HG03097 (cell line): ENCODE results near the gene BSCL2.
"Not testable (repeated sequence)": the region's sequence is repeated elsewhere in the genome, so short reads cannot be mapped to it uniquely, and the experiment has no call there.

Source experiments
- ATAC-seq: cut with Tn5 transposase; IDR thresholded peaks from one replicate; pipeline ENCODE4 v1.9.1; 2021; ENCODE audit not compliant: unreplicated experiment, low FRiP score

BSCL2 gene

GRCh38 chr11:62689421-62690183 is 17.6 kb downstream of the BSCL2 start, which contains the start of gene LRRN4CL:
Gene LRRN4CL (minus strand): TSS chr11:62689530. CDS start chr11:62688508, 1,022 bp downstream.
- ATAC-seq: no peak

DNA sequence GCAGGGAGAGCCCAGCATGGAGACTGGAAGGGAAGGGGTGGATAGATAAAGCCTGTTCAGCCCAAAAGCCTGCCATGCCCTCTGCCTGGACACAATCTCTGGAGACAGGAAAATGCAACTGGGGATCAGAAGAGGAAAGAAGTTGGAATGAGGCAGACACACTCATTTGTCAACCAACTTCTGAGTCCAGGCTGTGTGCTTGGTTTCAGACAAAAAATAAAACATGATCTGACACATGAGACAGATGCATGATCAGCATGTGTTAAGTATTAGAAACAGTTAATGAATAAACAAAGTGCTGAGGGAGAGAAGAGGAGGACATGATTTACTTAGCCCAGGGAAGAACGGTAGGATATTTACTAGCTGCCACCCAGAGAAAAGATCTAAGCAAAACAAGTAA is 18.7 kb downstream of the BSCL2 start:
- ATAC-seq: no peak

DNA sequence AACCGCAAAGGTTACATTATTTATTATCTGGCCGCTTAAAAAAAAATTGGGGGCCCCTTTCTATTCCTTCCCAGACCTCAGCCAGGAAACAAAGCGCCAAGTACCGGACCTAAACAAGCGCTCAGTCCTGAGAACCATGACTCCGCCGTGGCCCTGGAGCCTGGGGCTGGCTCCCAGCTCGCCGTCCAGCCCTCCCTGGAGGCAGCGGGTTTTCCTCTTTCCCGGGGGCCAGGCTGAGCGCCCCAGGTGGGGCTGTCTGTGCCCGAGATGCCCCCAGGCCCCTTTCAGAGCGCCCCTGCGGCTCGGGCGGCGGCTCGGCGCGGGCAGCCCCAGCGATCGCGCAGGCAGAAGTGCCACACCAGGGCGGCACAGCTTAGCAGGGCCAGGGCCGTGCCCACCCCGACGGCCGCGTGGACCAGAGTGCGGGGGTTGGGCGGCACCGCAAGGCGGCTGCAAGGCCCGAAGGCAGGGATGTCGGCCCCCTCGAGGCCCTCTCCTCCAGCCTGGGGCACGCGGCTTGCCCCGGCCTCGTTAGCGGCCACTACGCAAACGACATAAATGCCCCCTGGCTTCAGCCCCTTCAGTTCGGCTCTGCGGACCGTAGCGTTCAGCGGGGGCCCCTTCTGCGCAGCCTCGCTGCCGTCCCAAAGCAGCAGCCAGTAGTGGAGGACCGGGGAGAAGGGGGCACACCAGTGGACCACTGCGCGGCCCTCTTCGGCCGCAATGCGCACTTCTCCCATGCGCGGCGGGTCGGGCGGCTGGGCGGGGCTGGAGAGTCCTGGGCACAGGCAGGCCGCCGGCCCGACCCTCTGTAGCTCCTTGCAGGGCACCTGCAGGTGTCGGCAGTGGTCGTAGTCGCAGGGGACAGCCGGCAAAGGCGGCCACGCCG is 19.5 kb downstream of the BSCL2 start:
- no peak for ATAC-seq

DNA sequence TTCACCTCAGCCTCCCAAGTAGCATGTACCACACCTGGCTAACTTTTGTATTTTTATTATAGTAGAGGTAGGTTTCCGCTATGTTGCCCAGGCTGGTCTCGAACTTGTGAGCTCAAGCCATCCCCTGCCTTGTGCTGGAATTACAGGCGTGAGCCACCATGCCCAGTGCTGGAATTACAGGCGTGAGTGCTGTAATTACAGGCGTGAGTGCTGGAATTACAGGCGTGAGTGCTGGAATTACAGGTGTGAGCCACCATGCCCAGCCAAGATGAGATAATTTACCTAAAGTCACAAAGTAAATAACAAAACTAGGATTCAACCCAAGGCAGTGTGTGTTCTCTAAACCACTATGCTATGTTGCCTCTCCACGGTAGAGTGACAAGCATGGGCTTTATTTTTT is 24.7 kb downstream of the BSCL2 start:
- no peak for ATAC-seq

GRCh38 chr11:62680825-62681240 is 26.4 kb downstream of the BSCL2 start:
- peak; percentile 55 for ATAC-seq

DNA sequence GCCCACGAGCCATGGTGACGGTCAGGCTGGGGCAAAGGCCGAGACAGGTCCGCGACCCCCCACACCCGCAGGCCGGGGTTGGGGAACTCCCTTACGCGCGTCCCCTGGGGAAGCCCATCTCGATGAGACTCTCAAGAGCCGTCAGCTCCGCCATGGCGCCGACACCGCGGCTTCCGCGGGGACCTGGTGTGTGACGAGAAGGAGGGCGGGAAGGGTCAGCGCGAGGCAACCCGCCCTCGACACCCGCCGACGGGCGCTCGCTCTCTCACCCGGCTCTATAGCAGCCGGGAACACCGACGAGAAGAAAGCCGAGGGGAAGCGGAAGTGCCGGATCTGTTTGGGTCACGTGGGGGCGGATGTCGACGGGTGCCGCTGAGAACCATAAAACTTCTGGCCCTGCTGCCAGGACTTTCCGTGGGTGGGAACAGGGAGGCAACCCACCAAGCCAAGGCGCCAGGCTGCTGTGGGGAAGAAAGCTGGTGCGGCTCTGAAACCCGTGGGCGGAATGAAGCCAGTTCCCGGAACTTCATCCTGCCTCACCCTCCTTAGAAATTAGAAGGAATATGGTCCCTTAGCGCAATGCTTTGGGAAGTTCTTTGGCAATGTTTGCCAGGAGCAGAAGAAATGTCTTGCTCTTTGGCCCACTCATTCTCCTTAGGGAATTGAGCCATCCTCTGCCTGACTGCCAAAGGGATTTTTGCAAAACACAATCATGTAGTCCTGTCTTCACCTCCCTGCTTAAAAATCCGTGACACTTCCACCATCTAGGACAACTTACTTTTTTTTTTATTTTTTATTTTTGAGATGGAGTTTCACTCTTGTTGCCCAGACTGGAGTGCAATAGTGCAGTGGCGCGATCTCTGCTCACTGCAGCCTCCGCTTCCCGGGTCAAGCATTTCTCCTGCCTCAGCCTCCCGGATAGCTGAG is 28.2 kb downstream of the BSCL2 start, which contains the start of gene UBXN1:
UBXN1 (minus strand) TSS at position 304 of the 927 bp plus-strand sequence; CDS start at position 154, 150 bp downstream.
- no peak for ATAC-seq

GRCh38 chr11:62678433-62678769 is 28.8 kb downstream of the BSCL2 start:
- no peak for ATAC-seq

- no peak for ATAC-seq
Measured at GRCh38 chr11:62677714-62678113, 29.5 kb downstream of the BSCL2 start.

GRCh38 chr11:62677156-62677555 is 30.1 kb downstream of the BSCL2 start:
- no peak for ATAC-seq

- no peak for ATAC-seq
Measured at GRCh38 chr11:62676698-62677097, 30.5 kb downstream of the BSCL2 start.

GRCh38 chr11:62675415-62675814 is 31.8 kb downstream of the BSCL2 start:
- ATAC-seq: not testable (repeated sequence)

GRCh38 chr11:62673196-62673525 is 34.1 kb downstream of the BSCL2 start:
- ATAC-seq: no peak

GRCh38 chr11:62671608-62672389 is 35.4 kb downstream of the BSCL2 start, which contains the start of the genes LBHD1 and UQCC3:
Gene LBHD1 (minus strand): TSS chr11:62672267. CDS start chr11:62670031, 2,236 bp downstream.
Gene UQCC3 (plus strand): TSS chr11:62671673. CDS start chr11:62671746, 73 bp downstream.
- peak; percentile 41 for ATAC-seq

DNA sequence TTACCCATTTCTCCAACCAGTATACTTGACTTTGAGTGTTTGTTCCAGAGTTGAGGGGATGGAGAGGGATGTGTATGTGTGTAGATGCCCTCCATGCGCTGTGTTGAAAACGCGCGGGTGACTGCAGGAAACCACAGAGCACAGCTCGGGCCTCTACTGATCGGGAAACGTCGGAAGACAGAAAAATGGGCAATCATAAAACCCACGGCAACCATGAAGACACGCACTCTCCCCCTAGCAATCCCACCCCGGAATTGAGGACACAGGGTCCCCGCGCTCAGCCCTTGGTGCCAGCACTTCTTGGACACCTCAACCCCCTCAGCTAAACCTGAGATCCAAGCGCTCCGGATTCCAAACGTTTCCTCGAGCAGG is 36.0 kb downstream of the BSCL2 start:
- no peak for ATAC-seq

DNA sequence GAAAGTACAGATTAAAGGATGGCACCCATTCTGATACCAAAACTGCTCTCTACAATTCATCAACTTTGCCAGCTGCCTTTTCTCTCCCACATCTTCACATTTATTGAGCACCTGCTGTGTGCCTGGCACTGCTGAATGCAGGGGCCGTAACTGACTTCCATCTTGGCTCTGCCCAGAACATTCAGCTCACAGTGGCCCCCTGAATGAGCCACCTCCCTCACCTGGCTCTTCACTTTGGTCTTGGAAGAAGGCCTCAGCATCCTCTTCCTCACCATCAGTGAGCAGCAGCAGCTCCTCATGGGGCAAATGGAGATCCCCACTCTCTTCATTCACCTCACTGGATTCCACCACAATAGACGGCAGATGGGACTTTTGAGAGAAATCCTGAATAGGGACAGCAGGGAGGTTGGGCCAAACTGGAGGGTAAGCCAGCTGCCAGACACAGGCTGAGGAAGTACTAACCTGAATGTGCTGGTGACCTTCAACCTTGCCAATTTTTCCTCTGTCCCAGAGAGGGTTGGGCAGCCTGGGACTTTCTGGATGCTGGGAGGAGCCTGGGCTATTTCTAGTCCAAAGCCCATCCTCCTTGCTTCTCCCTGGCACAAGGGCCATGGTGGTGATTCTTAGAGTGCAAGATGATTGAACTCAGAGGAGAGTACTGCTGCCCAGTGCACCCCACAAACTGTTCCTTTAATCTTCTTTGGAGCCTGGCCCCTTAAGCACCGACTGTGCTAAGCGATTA is 37.6 kb downstream of the BSCL2 start:
- no peak for ATAC-seq

DNA sequence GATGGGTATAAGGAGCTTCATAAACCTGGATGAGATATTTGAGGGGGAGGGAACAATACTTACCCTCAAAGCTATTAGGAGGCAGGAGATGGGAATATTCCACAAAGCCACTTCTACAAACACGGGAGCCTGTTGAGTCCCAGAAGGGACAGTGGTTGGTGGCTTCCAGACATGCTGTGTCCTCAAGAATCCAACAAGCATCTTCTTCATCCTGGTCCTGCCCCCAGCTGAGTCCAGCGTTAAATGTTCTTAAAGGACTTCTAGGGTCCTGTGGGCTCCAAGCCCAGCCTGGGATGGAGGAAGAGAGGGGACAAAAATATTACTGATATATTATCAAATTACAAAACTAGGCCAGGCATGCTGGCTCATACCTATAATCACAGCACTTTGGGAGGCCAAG is 39.8 kb downstream of the BSCL2 start:
- no peak for ATAC-seq

GRCh38 chr11:62666259-62666926 is 40.8 kb downstream of the BSCL2 start:
- no peak for ATAC-seq

DNA sequence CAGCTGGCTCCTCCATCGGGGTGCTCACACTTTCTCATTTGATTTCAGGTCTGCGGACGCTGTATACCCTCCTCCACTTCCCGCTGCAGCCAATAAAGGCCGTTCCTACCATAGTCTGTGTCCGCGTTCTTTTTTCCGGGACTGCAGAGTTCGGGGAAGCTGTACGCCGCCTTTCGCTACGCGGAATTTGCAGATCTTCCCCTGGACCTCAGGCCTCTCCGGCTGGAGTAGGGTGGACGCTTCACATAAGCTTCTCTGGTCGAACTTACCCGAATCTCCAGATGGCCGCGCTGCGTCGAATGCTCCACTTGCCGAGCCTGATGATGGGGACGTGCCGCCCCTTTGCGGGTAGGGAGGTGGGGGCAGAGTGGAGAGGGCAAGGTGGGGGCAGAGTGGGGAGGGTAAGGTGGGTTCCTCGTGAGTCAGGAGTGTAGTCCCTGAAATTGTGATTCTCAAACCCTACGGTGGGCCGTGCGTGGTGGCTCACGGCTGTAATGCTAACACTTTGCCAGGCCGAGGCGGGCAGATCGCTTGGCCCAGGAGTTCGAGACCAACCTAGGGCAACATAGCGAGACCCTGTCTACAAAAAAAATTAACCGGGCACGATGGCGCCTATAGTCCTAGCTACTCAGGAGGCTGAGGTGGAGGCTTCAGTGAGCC is 41.5 kb downstream of the BSCL2 start:
- peak; percentile 19 for ATAC-seq
